Fibroblast of pulmonary artery (primary cell): ENCODE results near the gene SRPX.

Source experiments
- DNase-seq: peaks from one replicate; pipeline ENCODE4 v3.0.0-alpha.2; 2010; ENCODE audit warnings: low read depth
- H3K4me3 ChIP-seq: replicated peaks from 2 replicates; pipeline ENCODE4 v1.5.1; 2011; ENCODE audit warnings: low read depth, mild to moderate bottlenecking, control low read depth, low read length, moderate library complexity
- TF ChIP-seq, protein P1 (sequence below): IDR thresholded peaks from 2 replicates; pipeline ENCODE4 v1.5.1; 2011; ENCODE audit warnings: mild to moderate bottlenecking, control low read depth, low read length, inconsistent platforms; ENCODE audit errors: missing control alignments

The SRPX gene

DNA sequence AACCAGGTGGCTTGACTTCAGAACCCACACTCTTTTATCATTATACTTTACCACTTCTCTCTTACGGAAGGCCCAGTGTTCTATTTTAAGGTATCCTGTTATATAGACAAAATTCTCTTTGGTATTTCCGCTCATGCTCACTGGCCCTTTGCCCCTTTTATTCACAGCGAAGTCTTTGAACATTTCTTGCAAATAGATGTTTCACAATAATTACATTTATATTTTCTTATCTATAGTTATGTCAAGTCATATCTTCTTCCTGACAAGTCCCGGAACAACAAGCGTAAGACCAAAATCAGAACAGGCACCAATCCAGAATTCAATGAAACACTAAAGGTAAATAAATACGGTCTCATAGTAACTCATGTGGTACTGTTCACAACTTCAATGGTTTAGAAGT is 112.3 kb downstream of the SRPX start:
- DNase-seq = peak; percentile 88
- TF ChIP-seq, protein P1, sequence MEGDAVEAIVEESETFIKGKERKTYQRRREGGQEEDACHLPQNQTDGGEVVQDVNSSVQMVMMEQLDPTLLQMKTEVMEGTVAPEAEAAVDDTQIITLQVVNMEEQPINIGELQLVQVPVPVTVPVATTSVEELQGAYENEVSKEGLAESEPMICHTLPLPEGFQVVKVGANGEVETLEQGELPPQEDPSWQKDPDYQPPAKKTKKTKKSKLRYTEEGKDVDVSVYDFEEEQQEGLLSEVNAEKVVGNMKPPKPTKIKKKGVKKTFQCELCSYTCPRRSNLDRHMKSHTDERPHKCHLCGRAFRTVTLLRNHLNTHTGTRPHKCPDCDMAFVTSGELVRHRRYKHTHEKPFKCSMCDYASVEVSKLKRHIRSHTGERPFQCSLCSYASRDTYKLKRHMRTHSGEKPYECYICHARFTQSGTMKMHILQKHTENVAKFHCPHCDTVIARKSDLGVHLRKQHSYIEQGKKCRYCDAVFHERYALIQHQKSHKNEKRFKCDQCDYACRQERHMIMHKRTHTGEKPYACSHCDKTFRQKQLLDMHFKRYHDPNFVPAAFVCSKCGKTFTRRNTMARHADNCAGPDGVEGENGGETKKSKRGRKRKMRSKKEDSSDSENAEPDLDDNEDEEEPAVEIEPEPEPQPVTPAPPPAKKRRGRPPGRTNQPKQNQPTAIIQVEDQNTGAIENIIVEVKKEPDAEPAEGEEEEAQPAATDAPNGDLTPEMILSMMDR = no peak
- H3K4me3 ChIP-seq = no peak overlapping the region

GRCh38 chrX:38106991-38107655 is 113.5 kb downstream of the SRPX start:
- DNase-seq = peak; percentile 25
- no peak overlapping the region for H3K4me3 ChIP-seq
- TF ChIP-seq, protein P1 = no peak

GRCh38 chrX:38105216-38105725 is 115.4 kb downstream of the SRPX start:
- no peak overlapping the region for H3K4me3 ChIP-seq
- TF ChIP-seq, protein P1 = no peak
- DNase-seq = no peak

DNA sequence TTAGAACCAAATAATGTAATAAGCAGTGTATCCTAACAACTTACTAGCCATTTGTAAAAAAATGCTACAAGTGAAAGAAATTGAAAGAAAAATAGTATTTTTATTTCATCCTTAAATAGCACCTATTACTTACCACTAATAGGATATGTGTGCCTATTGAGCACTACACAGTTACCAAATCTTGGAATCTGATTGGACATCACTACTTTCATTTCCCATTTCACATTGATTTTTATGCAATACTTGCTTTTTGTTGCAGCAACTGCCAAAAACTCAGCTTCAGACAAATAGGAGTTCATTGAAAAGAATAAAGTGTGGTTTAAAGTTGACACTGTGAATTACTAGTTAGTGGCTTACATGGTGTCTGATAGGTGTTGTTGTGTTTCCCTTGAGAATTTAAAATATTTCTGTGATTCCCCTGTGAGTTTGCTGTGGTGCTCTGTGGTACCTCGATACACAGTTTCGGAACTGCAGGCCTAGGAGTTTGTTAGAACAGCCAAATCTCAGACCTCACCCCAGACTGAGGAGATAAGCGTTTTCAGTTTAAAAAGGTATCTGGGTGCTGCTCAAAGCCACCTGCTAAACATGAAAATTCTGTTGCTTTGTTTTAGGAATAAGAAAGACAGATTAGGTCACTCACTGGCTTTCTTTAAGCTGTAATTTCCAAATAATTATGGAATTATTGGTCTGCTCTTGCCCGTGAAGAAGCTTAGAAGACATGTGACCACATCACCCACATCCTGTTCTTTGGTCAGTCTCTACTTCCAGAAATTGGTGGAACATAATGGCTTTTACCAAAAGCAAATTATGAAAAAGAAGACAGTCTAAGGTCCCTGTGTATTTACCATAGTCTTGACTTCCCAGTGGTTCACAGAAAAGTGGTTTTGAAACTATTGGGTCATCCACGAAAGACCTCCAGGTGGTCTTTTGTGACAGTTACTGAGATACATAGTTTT is 116.5 kb downstream of the SRPX start:
- no peak overlapping the region for H3K4me3 ChIP-seq
- TF ChIP-seq, protein P1 = no peak
- DNase-seq = no peak

- no peak for DNase-seq
- H3K4me3 ChIP-seq = no peak overlapping the region
- TF ChIP-seq, protein P1 = no peak
These were observed 117.8 kb downstream of the SRPX start for GRCh38 chrX:38102875-38103274.

- no peak for DNase-seq
- H3K4me3 ChIP-seq = no peak overlapping the region
- TF ChIP-seq, protein P1 = no peak
These were observed 118.4 kb downstream of the SRPX start for GRCh38 chrX:38102240-38102639.
